H1 (cell line): Measurements from ENCODE around the gene KIF21A. TPM values are rescaled to one million over a fixed set of nuclear protein-coding genes. Genes with fewer than 3 reads are reported as not detected.

Experiments
- CTCF ChIA-PET: fragments of 300-600 bp; sonication (Branson Sonifier 250); formaldehyde crosslinking; loops from one replicate; lab custom pipeline; 2021; ENCODE audit not compliant: partially characterized antibody; lab: Charles Lee
- POLR2A ChIA-PET: fragments of 300-600 bp; sonication (Branson Sonifier 250); formaldehyde crosslinking; loops from one replicate; lab custom pipeline; 2021; ENCODE audit warnings: inconsistent platforms; ENCODE audit not compliant: partially characterized antibody; lab: Charles Lee
- DNase-seq, 2 experiments: peaks; one replicate each; pipeline versions ENCODE4 v3.0.0 to v3.0.0-alpha.2; 2010 to 2022; ENCODE audit warnings: low spot score in 2 of 2, low read depth in 1 of 2, mixed read lengths in 1 of 2
- FAIRE-seq: peaks from 2 replicates; lab custom pipeline; 2011; peaks lifted over from hg19 to GRCh38; lab: Jason Lieb, UNC
- H2AFZ ChIP-seq: 2 replicates; pipeline ENCODE4 v1.8.1; 2012; ENCODE audit warnings: low read length, inconsistent platforms
- H2AK5ac ChIP-seq: 2 replicates; pipeline ENCODE4 v1.6.1; 2013; ENCODE audit warnings: low read depth, low read length
- H2BK120ac ChIP-seq: replicated peaks from 2 replicates; pipeline ENCODE3; 2013; ENCODE audit warnings: low read depth, low read length, inconsistent platforms
- H2BK12ac ChIP-seq: 2 replicates; pipeline ENCODE4 v1.6.1; 2013; ENCODE audit warnings: low read depth, low read length
- H2BK15ac ChIP-seq: 2 replicates; pipeline ENCODE4 v1.6.1; 2013; ENCODE audit warnings: low read length
- H2BK20ac ChIP-seq: 2 replicates; pipeline ENCODE4 v1.6.1; 2013; ENCODE audit warnings: low read length
- H2BK5ac ChIP-seq: 2 replicates; pipeline ENCODE4 v1.6.1; 2013; ENCODE audit warnings: low read depth, low read length
- H3K14ac ChIP-seq: 2 replicates; pipeline ENCODE4 v1.6.1; 2013; ENCODE audit warnings: inconsistent platforms; ENCODE audit not compliant: insufficient read length
- H3K18ac ChIP-seq: 2 replicates; pipeline ENCODE4 v1.6.1; 2013; ENCODE audit warnings: low read length; ENCODE audit errors: extremely low read depth
- H3K23ac ChIP-seq: 2 replicates; pipeline ENCODE4 v1.6.1; 2013; ENCODE audit warnings: inconsistent platforms; ENCODE audit not compliant: insufficient read length
- H3K23me2 ChIP-seq: 2 replicates; pipeline ENCODE4 v1.6.1; 2013; ENCODE audit warnings: low read depth, low read length
- H3K27ac ChIP-seq: 2 replicates; pipeline ENCODE4 v1.6.1; 2011; ENCODE audit warnings: low read depth, low read length, inconsistent platforms
- H3K27me3 ChIP-seq, 4 experiments: replicated peaks in 1 of 4; 1 replicate in 1 of 4; 2 replicates in 3 of 4; pipeline versions ENCODE4 v1.6.1 to v1.8.1; 2011 to 2013; ENCODE audit warnings: low read length in 3 of 4, mild to moderate bottlenecking in 3 of 4, inconsistent platforms in 2 of 4, mixed read lengths in 2 of 4, moderate library complexity in 1 of 4; ENCODE audit not compliant: control insufficient read depth in 3 of 4, insufficient read depth in 3 of 4; ENCODE audit errors: extremely low read depth in 1 of 4
- H3K36me3 ChIP-seq, 4 experiments: 2 replicates each; pipeline versions ENCODE4 v1.6.1 to v1.8.1; 2011 to 2013; ENCODE audit warnings: mild to moderate bottlenecking in 4 of 4, low read length in 3 of 4, moderate library complexity in 2 of 4, control low read depth in 1 of 4, inconsistent platforms in 1 of 4; ENCODE audit not compliant: insufficient read depth in 4 of 4, control insufficient read depth in 2 of 4
- H3K4ac ChIP-seq: replicated peaks from 2 replicates; pipeline ENCODE3; 2013; ENCODE audit warnings: low read length, low read depth, mixed read lengths, inconsistent platforms; ENCODE audit not compliant: insufficient read length
- H3K4me1 ChIP-seq, 4 experiments: replicated peaks in 1 of 4; 1 replicate in 1 of 4; 2 replicates in 3 of 4; pipeline versions ENCODE4 v1.6.1 to v1.8.1; 2011 to 2013; ENCODE audit warnings: low read length in 3 of 4, inconsistent platforms in 2 of 4, mixed read lengths in 1 of 4; ENCODE audit not compliant: insufficient read depth in 4 of 4, control insufficient read depth in 3 of 4
- H3K4me2 ChIP-seq, 2 experiments: 2 replicates each; pipeline versions ENCODE4 v1.6.1 to v1.8.1; 2011 to 2013; ENCODE audit warnings: low read depth in 2 of 2, low read length in 2 of 2, control low read depth in 1 of 2, inconsistent platforms in 1 of 2, mild to moderate bottlenecking in 1 of 2; ENCODE audit not compliant: insufficient read depth in 1 of 2
- H3K4me3 ChIP-seq, 4 experiments: fragments of 200-600, 300-600 bp in 1 of 4; sonication (generic), shearing (Covaris generic), sonication (Bioruptor Twin) in 1 of 4; 2 replicates each; pipeline versions ENCODE4 v1.5.1 to v1.8.1; 2011 to 2016; ENCODE audit warnings: low read length in 4 of 4, low read depth in 3 of 4, control low read depth in 2 of 4, inconsistent platforms in 2 of 4, mild to moderate bottlenecking in 2 of 4, mixed read lengths in 1 of 4, moderate library complexity in 1 of 4; ENCODE audit not compliant: insufficient read depth in 2 of 4; ENCODE audit errors: extremely low read depth in 1 of 4
- H3K56ac ChIP-seq: replicated peaks from 2 replicates; pipeline ENCODE3; 2013; ENCODE audit warnings: low read depth, mild to moderate bottlenecking, mixed read lengths, low read length, inconsistent platforms; ENCODE audit not compliant: insufficient read length
- H3K79me1 ChIP-seq: 2 replicates; pipeline ENCODE4 v1.6.1; 2013; ENCODE audit warnings: low read depth, low read length, control low read depth
- H3K79me2 ChIP-seq, 2 experiments: 2 replicates each; pipeline versions ENCODE4 v1.6.1 to v1.8.1; 2012 to 2013; ENCODE audit warnings: low read length in 2 of 2, mild to moderate bottlenecking in 2 of 2, inconsistent platforms in 1 of 2; ENCODE audit not compliant: insufficient read depth in 2 of 2, control insufficient read depth in 1 of 2
- H3K9ac ChIP-seq, 4 experiments: replicated peaks in 1 of 4; 1 replicate in 1 of 4; 2 replicates in 3 of 4; pipeline versions ENCODE4 v1.6.1 to v1.8.1; 2011 to 2013; ENCODE audit warnings: low read depth in 3 of 4, low read length in 3 of 4, control low read depth in 2 of 4, mild to moderate bottlenecking in 2 of 4, moderate library complexity in 2 of 4, inconsistent platforms in 1 of 4; ENCODE audit errors: extremely low read depth in 1 of 4
- H3K9me3 ChIP-seq, 2 experiments: 2 replicates each; pipeline versions ENCODE4 v1.6.1 to v1.8.1; 2012 to 2013; ENCODE audit warnings: mild to moderate bottlenecking in 2 of 2, moderate library complexity in 2 of 2, control low read depth in 1 of 2, inconsistent platforms in 1 of 2, low read depth in 1 of 2, low read length in 1 of 2, mixed read lengths in 1 of 2; ENCODE audit not compliant: insufficient read depth in 2 of 2
- H4K20me1 ChIP-seq, 2 experiments: replicated peaks in 1 of 2; 2 replicates each; pipeline versions ENCODE3 to v1.8.1; 2011 to 2013; ENCODE audit warnings: inconsistent platforms in 2 of 2, low read length in 2 of 2, mild to moderate bottlenecking in 1 of 2; ENCODE audit not compliant: insufficient read depth in 2 of 2, control insufficient read depth in 1 of 2
- H4K5ac ChIP-seq: 2 replicates; pipeline ENCODE4 v1.6.1; 2013; ENCODE audit warnings: low read length, low read depth, mixed read lengths, inconsistent platforms; ENCODE audit not compliant: insufficient read length
- H4K8ac ChIP-seq: 2 replicates; pipeline ENCODE4 v1.8.0; 2013; ENCODE audit warnings: mild to moderate bottlenecking, moderate library complexity, low read length, inconsistent platforms; ENCODE audit not compliant: insufficient read depth; ENCODE audit errors: extremely low read depth
- H4K91ac ChIP-seq: replicated peaks from 2 replicates; pipeline ENCODE3; 2013; ENCODE audit warnings: low read length, mixed read lengths, inconsistent platforms; ENCODE audit not compliant: insufficient read length
- FOSL1 ChIP-seq: IDR thresholded peaks from 2 replicates; pipeline ENCODE4 v1.6.1; 2011; ENCODE audit warnings: mild to moderate bottlenecking, low read depth, low read length, moderate library complexity; ENCODE audit not compliant: insufficient read depth
- HDAC2 ChIP-seq, 2 experiments: fragments of 300-600 bp in 1 of 2; sonication (generic) in 1 of 2; IDR thresholded peaks; 2 replicates each; pipeline ENCODE4 v1.6.1; 2011 to 2012; ENCODE audit warnings: low read depth in 2 of 2, low read length in 2 of 2, mild to moderate bottlenecking in 2 of 2, moderate library complexity in 2 of 2, borderline replicate concordance in 1 of 2, inconsistent platforms in 1 of 2
- MAX ChIP-seq: IDR thresholded peaks from 2 replicates; pipeline ENCODE4 v1.6.1; 2012; ENCODE audit warnings: inconsistent platforms
- NRF1 ChIP-seq: IDR thresholded peaks from 2 replicates; pipeline ENCODE4 v1.6.1; 2011; ENCODE audit warnings: mild to moderate bottlenecking, low read depth, low read length, improper control_type of control experiment
- POLR2A ChIP-seq, 2 experiments: IDR thresholded peaks; 1 replicate in 1 of 2; 2 replicates in 1 of 2; pipeline ENCODE4 v1.6.1; 2011; ENCODE audit warnings: low read depth in 2 of 2, low read length in 2 of 2, mild to moderate bottlenecking in 2 of 2; ENCODE audit errors: control extremely low read depth in 1 of 2
- SRF ChIP-seq: IDR thresholded peaks from 2 replicates; pipeline ENCODE4 v1.6.1; 2011; ENCODE audit warnings: mild to moderate bottlenecking, low read depth, low read length, moderate library complexity
- TAF1 ChIP-seq: IDR thresholded peaks from 2 replicates; pipeline ENCODE4 v1.6.1; 2011; ENCODE audit warnings: mild to moderate bottlenecking, low read depth, low read length
- ZNF274 ChIP-seq: IDR thresholded peaks from 2 replicates; pipeline ENCODE4 v1.7.0; 2012; ENCODE audit warnings: low read length, borderline replicate concordance; ENCODE audit errors: extremely low read depth
- WGBS, 2 experiments: shearing (Covaris generic) in 1 of 2; methylation state at CpG; one replicate each; pipeline versions ENCODE4 v1.1.6 to v1.1.7; 2013 to 2015; ENCODE audit warnings: low lambda C conversion rate in 2 of 2, mixed read lengths in 2 of 2, inconsistent platforms in 1 of 2, low coverage in 1 of 2, missing lambda C conversion rate in 1 of 2; ENCODE audit not compliant: insufficient replicate concordance in 2 of 2, insufficient coverage in 1 of 2, insufficient read length in 1 of 2; ENCODE audit errors: extremely low coverage in 1 of 2, missing lambda C conversion rate in 1 of 2; 5-methylcytosine and 5-hydroxymethylcytosine counted together
- polyA plus RNA-seq, 7 experiments: library from polyadenylated mRNA; depleted of rRNA in 3 of 7; stranded (reverse) in 5 of 7; unstranded in 2 of 7; fragments of >200 nt in 5 of 7; fragments of 200-250 nt in 2 of 7; gene quantifications; 1 replicate in 5 of 7; 2 replicates in 1 of 7; 4 replicates in 1 of 7; pipeline versions ENCODE4 v1.2.1 to v1.2.3, GENCODE V29; 2011 to 2013; ENCODE audit warnings: missing spikeins in 2 of 7, mixed read lengths in 2 of 7
- total RNA-seq: library from RNA; stranded (reverse); fragmentation: NEBNext Ultra II Directional; extraction: Animal tissue kit (Norgen Biotek cat#: 25700); gene quantifications from 2 replicates; pipeline ENCODE4 v1.2.1, GENCODE V29; 2021

The KIF21A gene
- total and polyA plus RNA-seq, 2 of the 8 experiments (the other 6 are each of a cell fraction or from before 2014, with no cell fraction given) = 10.0 to 26.0 TPM

GRCh38 chr12:39369756-39370155 lies 73.2 kb downstream of the KIF21A start:
- H4K5ac ChIP-seq = no peak overlapping the region
- H3K4me3 ChIP-seq = no peak overlapping the region
- peaks cover 2% of the 10 kb centered on the region; the same call in 1 of the 2 replicates for H3K23me2 ChIP-seq
- FAIRE-seq (no peak), DNase-seq (no peak)
- H3K27ac ChIP-seq = no peak overlapping the region
- H3K23ac ChIP-seq = no peak overlapping the region
- no peaks in the 10 kb centered on the region for H3K79me1 ChIP-seq
- H3K56ac ChIP-seq = no peak overlapping the region
- no peak overlapping the region for H2BK120ac ChIP-seq
- H2BK5ac ChIP-seq = no peak overlapping the region
- H4K20me1 ChIP-seq = no peaks in the 10 kb centered on the region
- CTCF ChIA-PET = no interaction called here
- H2BK20ac ChIP-seq = no peak overlapping the region
- no peaks in the 10 kb centered on the region for H3K27me3 ChIP-seq
- H3K9me3 ChIP-seq = no peaks in the 10 kb centered on the region
- H2AK5ac ChIP-seq = no peak overlapping the region
- H3K79me2 ChIP-seq = no peaks in the 10 kb centered on the region; a peak in 1 of 4 replicates
- TF ChIP-seq ZNF274 (no peak), FOSL1 (no peak), TAF1 (no peak), HDAC2 (IDR thresholded peaks at IDR 0.05; ENCODE audit: borderline replicate concordance in 1 of 2, low read depth in 2 of 2, low read length in 2 of 2) (no peak), SRF (no peak), POLR2A (IDR thresholded peaks at IDR 0.05; ENCODE audit: control extremely low read depth in 1 of 2, low read depth in 2 of 2, low read length in 2 of 2) (no peak), NRF1 (no peak), MAX (no peak)
- TF ChIP-seq, all 59 proteins: peak for 0
- H4K91ac ChIP-seq = no peak overlapping the region
- no peak overlapping the region for H3K4me2 ChIP-seq
- no peak overlapping the region for H2BK12ac ChIP-seq
- no peak overlapping the region for H2BK15ac ChIP-seq
- no peak overlapping the region for H3K9ac ChIP-seq
- H3K4me1 ChIP-seq = peaks cover 0 to 5% (median 1%) of the 10 kb centered on the region in 4 experiments; a peak in 2 of 7 replicates
- WGBS, 2 experiments = 98% methylated on average over 2 of the region's 2 CpGs; no CpG with 5 or more reads in 1 of the 2 experiments
- no peak overlapping the region for H2AFZ ChIP-seq
- H4K8ac ChIP-seq = no peak overlapping the region
- H3K18ac ChIP-seq = no peak overlapping the region
- no peak overlapping the region for H3K14ac ChIP-seq
- no peak overlapping the region for H3K4ac ChIP-seq
- POLR2A ChIA-PET = no interaction called here
- peaks cover 0 to 4% (median 0%) of the 10 kb centered on the region in 4 experiments; a peak in 1 of 8 replicates for H3K36me3 ChIP-seq
